DMS153 (cell line): ENCODE data around the gene LRBA.

Experiments
- DNase-seq: peaks from one replicate; lab custom pipeline; 2025; lab: John Stamatoyannopoulos, UW

Gene LRBA

DNA sequence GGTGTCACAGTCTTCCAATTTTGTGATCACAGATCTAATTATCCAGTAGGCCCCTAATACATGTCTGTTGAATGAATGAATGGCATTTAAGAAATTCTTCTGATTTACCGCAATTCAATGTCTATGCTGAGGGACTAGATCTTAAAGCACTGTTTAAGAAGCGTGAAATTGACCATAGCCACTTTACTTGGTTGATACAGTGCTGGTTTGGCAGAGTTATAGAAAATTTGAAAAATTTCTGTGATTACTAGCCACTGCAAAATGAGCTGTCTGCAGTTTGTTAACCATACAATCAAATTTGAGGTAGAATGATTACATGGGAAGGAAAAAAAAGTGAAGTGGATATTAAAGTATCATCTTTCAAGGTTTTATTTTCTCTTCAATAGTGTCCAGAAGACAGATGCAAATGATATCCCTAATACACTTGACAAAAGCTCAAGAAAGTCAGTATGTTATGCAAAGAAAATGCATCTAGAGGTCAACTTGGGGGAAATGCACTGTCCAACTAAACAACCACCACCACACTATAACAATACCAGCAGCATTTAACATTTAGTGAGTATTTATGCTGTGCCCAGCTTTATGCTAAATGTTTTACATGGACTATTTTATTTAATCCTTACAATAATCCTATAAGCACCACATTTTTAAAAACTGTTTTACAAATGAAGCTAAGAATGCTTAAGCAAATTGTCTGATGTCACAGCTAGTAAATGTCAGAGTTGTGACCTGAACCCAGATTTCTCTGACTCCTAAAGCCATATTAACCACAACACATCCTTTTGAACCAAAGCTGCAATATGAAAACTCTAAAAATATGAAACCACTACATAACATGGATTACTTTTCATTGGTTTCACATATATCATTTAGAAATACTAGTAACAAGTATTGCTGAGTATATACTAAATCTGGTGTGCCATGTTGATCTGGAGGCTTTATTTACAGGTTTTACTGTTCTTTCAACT lies 651.1 kb downstream of the LRBA start:
- no peak for DNase-seq

DNA sequence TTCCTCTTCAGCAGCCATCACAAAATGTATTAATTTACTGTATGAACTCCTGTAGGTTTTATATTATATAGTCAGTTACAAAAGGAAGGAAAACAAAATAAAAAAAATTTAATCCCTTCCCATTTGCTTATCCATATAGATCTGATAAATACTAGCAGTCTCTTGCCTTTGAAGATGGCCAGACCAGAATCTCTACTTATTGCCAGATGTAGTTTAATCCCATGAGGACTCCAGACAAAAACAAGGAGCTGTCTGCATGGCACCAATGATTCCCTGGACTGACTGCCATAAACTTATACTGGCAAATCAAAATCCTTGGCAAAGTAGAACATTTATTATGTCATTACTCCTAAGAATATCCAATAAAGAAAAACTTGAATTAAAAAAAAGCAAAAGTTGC lies 656.4 kb downstream of the LRBA start:
- DNase-seq: no peak

DNA sequence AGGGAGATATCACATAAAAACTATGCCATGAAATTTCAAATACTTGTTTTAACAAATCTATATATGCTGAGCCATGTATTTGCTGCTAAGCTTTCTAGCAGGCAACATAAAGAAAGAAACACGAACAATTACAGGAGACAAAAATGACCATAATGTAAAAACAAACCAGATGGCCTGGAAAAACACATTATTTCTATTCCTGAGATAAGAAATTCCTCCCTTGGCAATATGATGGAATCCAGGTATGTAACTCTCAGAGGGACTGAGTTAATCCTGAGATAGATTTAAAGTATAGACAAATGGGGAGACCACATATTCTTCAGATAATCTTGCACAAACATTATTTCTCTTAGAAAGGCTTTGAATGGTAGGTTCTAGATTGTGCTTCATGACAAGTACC lies 657.3 kb downstream of the LRBA start:
- no peak for DNase-seq

DNA sequence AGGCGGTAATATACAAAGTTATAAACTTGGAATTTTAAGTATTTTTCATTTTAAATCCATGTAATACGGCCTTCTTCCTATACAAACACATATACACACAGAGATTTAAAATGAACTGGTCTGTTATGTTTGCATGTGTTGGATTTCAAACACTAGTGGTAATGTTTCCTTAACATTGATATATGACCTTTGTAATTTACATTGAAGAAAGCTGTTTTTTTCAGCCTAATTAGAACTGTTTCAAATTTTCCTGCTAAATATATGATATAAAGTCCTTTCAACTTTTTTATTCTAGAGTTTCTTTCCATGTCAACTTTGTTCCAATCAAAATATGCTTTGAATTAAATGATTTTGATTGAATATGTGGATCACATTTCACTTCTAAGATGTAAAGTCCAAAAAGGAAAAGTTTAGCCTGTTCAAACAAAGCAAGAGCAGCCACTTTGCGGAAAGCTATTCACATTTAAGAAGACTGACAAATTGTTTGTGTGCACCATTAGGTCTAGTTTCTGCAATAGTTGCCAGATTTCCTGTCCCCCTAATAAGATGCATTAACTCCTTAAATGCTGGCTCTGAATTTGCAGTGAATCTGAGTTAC lies 659.1 kb downstream of the LRBA start:
- no peak for DNase-seq

DNA sequence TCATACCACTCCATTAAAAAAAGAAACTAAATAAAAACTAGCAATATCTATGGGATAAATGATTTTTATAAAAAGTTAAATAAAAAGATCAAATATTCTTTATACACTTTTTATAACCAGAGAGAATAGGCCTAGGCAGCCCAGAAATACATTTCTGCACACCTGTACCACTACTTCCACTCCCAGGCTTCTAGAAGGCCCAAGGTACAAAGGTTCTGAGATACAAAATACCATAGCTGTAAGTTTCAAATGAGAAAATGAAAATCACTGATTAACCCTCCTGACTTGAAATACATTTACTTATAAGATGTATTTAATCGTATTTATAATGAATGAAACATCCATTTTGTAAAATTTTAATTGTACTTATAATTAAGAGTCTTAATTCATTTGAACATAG lies 659.7 kb downstream of the LRBA start:
- DNase-seq: no peak

DNA sequence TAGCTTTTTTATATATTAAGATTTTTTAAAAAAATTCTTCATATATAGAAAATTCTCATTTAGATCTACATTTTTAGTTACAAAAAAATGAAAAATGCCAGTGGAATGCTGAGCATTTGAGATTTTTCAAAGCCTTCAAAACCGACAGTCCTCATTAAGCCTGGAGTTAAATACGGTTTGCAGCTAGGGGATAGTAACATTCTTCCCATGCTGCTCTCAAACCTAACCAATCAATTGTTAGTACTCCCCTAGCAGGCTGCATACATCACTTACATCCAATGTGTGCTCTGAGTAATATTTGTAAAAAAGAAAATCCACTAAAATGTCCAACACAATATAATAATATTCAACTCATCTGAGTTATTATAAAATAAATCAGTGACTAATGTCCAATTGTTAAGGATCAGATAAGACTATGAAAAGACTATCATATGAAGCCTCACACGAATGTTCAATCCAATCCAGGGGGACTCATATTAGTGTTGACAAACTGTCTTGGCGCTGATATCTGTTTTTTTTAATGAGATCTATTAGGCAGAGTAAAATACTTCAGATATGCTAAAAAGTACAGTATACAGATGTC lies 660.8 kb downstream of the LRBA start:
- DNase-seq: no peak

DNA sequence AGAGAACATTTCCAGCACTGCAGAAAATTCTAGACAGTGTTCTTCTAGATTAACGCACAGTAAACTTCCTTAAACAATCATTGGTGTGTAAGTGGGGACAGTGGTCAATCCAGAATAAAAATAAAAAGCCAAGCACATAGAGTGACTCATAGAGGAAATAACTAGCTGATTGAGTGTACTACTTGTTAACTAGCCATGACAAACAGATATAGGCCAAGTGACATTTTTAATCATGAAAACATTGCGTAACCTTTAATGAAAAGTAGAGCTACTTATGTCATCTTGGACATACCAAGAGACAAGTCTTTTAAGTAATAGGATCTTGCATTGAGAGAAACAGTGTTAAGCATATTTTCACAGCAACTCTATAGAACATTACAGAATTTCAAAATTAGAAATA lies 667.0 kb downstream of the LRBA start:
- DNase-seq: peak; percentile 5

DNA sequence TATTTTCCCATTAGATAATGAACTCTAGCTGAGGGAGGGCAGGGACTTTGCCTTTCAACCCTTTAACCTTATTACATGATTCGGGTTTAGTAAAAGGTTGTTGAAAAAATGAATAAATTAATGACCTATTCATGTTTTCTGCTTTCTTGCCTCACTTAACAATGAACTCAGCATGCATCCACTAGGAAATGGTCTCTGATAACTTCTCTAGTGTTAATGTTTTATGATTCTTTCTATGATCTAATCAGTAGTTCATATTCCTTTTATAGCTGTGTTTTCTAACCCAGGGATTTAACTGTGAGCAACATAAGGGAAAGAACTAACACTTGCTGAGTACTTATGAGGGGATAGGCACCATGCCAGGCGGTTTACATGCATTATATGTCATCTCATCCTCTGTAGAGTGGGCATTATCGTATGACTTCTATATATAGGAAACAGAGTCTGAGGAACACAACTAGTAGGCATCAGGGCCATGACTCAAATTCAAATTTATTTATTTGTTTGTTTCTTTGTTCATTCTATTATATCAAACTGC lies 669.8 kb downstream of the LRBA start:
- DNase-seq: peak; percentile 6

DNA sequence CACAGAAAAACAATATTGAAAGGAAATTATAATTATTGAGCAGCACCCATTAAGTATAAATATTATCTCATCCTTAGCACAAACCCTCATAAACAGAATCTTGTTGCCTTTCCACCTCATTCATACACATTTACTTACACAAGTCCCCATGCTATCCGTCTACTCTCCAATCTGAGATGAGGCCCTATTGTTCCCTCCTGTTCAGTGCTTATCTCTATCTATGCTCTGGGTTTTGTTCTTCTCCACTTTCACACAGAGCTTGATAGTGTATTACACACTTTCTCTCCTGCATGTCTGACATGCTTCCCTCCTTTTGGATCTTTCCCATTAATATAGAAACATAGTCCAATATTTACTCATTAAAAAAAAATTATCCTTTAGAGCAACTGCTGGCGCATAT lies 671.3 kb downstream of the LRBA start:
- DNase-seq: no peak

DNA sequence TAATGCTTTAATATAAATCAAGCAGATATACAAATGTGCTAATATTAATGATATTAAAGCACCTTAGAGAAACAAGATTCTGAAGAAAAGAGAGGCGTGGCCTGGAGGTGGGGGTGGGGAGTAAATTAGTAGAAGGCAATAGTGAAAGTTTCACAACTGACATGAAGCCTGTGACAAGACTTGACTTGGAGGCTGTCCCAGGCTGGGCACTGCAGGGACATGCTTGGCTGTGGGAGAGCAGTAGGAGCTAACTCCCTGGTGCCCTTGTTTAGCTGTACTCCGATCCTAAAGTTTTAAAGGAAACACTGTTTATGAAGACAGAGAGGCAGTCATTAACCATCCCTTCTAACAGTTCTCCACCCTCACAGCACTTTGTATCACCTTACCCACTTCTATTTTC lies 672.1 kb downstream of the LRBA start:
- no peak for DNase-seq

DNA sequence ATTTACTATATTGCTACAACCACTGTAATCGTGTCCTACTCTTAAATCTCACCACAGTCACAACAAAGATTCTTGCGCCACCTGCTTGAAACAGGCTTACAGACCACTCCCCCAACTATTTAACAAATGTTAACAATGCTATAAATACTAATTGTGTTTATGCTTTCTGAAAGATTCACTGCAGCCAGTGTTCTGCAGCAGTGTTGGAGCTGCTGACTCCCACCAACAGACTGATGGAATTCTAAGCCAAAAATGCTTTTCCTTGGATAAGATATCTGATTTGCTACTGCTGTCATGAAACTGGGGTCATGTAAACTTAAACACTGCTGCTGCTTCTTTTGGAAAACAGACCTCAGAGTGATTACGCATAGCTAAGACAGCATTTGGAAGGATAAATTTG lies 677.4 kb downstream of the LRBA start:
- DNase-seq: no peak

DNA sequence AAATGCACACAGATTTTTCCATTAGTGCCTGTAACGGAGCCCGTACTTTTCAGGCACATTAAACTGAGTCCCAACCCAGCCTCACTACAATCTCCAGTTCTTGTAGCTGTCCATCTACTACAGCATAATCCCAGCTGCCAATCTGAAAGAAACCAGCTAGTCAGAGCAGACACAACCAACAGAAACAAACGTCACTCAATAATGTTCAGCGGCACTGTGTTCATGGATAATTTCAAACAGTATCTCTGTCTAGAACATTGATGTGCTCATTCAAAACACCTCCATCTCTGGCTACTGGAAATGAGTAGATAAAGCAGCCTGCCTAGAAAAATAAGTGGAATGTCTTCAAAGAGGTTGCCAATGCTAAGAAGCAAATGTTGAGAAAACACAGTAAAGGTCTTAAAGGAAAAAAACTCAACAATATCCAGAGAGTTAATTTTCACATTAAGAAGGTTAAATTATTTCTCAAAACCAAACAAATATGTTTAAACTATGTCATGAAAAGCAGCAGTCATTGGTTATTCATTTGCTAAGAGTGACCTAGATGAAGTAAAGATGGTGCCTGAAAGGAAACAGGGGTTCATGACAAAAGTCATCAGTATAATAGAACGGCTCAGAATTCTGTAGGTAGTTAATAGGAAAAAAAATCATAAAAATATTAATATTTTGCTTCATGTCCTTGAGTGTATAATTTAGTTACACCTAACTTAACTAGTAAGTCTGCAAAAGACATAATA lies 678.2 kb downstream of the LRBA start:
- DNase-seq: no peak

DNA sequence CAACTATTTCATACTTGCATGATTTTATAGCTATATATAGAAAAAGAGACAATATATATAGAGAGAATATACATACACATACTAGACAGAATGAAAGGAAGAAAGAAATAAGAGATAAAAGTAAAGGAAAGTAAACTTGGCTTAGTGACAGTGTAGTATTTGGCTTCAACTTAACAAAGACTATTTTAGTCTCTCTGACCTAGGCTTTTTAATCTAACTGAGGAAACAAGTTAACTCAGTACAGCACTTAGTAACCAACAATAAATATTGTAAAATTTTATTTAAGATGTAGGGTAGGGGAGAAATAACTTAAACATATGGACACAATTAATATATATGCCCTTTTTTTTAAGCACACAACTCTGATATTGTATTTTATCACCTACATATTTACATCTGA lies 682.1 kb downstream of the LRBA start:
- DNase-seq: no peak

DNA sequence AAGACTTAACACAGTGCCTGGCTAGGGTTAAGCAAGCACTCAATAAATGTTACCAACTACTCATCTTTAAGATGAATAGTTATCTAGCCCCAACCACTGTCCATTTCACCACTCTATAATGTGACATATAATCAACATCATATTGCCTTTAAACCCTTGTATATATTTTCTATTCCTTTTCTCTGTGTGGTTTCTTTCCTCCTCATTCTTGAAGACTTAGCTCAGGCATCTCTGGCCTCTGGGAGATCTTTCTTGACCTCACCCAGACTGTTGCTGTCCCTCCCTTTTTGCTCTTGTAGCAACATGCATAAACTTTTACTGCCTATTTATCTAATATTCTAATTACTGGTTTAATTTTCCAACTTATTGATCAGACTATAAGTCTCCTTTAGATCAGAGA lies 683.0 kb downstream of the LRBA start:
- no peak for DNase-seq

DNA sequence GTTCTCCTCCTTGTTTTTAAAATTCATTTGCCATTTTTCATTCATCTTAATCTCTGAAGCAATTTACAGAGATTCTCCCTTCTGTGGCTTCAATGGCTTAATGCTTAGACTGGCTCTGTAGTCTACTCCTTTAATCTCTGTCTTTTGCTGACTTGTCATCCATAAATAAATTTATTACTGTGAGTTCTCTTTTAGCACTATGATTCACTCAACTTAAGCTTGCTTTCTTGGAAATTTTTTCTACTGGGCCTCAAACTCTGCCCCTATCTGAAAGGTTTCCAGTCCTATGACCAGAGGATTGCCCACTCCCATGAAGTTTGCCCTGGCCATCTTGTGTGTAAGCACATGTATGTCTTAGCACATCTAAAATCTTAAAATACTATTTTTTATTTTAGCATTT lies 685.7 kb downstream of the LRBA start:
- DNase-seq: no peak

DNA sequence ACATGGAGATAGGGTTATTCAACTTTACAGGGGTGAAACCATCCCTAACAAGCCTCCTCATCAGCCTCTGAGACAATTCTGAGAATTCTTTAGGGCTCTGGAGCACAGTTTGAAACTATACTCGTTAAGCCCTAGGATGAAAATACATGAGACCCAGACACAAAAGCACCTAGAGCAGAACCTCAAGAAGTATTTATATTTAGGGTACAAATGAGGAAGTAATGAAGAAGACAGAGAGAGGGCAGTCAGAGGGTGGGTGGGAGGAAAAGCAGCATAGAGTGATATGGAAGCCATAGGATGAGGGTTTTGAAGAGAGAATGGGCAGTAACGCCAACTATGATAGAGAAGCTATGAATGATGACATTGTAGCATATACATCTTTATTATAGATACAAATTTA lies 686.6 kb downstream of the LRBA start:
- no peak for DNase-seq

DNA sequence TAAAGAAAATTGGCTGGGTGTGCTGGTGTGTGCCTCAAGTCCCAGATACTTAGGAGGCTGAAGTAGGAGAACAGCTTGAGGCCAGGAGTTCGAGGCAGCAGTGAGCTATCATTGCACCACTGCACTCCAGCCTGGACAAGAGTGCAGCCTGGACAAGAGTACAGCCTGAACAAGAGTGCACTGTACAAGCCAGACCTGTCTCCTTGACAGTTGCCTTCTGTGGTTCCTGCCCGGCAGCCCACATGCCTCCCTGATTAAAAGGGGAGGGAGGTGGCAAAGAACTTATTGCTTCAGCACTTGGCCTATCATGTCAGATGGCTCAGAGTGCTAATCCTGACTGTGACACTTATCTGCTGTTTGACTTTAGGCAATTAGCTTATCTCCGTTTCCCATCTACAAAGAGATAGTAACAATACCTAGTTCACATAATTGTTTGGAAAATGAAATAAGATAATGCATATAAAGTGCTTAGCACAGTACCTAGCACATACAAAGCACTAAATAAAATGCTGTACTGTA lies 687.8 kb downstream of the LRBA start:
- no peak for DNase-seq

DNA sequence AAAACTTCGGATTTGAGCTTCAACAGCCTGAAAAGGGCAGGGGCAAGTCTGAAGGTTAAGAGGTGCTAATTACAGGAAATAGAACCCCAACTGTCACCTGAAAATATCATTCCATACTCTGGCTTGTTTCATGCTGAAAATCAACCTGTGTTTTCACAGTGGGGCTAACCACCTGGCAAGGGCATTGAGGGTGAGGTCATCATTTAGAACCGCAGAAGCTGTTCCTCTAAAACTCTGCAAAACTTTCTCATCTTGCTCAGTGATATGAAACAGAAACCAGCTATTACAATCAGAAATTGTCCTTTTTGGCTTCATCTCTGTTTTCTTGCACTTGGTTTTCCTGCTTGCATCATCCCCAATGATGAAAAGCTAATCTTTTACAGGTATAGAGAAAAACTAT lies 689.2 kb downstream of the LRBA start:
- no peak for DNase-seq

DNA sequence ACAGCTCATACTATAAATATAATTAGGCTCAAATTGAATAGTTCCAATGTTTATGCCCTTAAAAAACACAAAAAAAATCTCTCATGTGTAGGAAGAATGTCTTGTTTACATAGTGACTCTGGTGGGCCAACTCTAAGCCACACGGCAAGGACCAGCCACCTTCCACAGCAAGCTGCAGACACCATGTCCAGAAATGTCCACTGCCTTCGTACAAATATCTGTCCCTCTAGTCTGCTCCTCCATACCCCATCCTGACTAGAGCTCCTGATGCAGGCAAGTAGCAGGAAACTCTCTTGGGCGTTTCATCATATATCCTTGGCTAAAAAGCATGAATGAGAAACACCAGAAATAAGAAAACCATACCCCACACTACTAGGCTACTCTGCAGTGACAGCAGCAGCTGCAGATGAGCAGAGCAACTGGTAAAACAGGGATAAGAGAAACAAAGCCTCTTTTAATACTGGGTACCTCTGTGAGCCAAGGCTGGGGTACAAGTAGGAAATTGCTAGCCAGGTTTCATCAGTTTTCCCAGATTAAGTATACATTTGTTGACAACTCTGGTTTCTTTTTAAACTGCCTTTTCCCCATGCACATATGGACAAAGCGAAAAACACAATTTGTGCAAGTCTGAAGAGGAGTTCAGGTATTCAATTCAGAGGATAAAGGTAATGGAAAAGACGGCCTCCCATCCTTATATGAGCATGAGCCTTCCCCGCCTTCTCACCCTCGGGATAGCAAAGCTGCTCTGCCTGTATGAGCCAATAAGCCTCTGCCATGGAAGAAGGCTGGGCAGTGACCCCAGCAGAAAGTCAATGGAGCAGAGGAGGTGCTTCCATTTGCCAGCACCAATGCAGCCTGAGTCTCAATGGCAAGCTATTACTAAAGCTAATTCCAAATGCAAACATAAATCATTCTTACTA lies 691.4 kb downstream of the LRBA start:
- DNase-seq: no peak

DNA sequence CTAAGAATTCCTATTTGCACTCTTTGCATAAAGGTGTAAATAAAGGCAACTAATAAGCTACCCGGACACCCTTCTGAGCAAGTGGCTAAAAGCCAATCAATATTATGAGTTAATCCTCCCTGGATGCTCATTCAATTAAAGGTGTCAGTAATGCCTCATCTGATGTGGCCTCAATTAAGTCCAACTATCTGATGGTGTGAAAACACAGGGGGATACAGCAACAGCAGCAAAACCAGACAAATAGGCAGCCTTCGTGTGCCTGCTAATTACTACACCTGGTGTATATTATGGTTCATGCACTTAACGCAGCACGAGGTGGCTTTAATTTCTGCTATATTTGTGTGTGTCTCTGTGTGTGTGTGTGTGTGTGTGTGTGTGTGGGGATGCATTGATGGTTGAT lies 692.4 kb downstream of the LRBA start:
- DNase-seq: no peak

DNA sequence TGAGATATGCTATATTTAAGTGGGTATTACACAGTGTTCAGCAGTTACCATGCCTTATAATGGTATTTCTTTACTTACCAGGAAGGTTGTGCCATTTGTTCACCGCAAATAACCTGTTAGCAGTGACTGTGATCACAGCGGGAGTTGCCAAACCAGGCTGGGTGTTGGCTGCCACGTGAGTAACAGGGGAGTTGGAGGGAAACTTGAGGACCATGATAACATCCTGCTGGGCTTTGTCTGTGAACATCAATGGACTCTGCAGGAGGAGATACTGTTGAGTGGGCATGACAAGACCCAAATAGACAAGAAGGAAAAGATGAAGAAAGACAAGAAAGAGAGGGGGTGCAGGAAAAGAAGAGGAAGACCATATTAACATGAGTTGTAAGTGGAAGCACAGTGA lies 694.0 kb downstream of the LRBA start:
- DNase-seq: no peak
